ENCODE data around the gene TNIP1. TPM values are rescaled to one million over a fixed set of nuclear protein-coding genes. Genes with fewer than 3 reads are reported as not detected.

Gene TNIP1
- total RNA-seq, 2 donors from 2014 or later = 56.7 to 77.5 TPM

DNA sequence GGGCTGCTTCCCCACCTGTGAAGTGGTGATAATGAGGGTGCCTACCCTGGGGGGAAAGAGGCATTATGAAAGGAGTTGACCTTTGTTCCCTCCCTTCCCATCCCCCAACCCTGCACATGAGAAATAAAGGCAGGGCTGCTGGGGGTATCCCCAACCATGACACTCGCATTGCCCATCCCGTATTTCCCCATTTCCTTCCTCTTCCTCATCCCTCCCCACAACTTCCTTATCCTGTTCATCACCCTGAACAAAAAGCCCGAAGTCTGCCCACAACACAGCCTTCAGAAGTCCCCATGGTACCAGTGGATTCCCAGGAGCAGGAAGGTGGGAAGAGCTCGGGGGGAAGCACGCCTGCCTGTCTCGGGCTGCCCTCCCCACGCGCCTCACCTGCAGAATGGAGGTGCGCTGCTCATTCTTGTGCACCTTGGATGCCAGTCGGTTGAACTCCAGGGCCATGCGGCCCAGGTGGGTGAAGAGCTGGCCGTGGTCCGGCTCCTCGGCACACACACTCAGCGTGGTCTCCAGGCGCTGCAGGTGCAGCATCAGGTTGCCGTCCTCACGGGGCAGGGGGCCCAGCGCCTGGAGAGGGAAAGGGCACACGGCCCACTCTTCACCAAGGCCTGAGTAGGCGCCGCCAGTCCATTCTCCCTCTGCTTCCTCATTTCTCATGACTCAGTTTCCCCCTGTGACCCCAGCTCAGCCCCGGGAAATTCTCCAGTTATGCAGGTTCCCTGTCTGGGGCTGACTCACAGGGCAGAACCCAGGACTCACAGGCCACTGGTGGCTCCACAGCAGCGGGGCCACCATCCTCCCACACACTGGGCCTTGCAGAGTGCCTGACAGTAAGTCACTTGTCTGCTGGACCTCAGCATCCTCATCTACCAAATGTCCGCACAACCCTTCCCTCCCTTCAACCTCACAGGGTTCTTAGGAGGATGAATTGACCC lies 24.2 kb downstream of the TNIP1 start:
- no peak for DNase-seq (ENCODE audit: low spot score)
- intact Hi-C loops (cut with DNase I) = loop anchor here (5.0 to 10.0 kb wide), 2 partner anchors 51 to 178 kb away; no protein-coding TSS in a partner anchor

DNA sequence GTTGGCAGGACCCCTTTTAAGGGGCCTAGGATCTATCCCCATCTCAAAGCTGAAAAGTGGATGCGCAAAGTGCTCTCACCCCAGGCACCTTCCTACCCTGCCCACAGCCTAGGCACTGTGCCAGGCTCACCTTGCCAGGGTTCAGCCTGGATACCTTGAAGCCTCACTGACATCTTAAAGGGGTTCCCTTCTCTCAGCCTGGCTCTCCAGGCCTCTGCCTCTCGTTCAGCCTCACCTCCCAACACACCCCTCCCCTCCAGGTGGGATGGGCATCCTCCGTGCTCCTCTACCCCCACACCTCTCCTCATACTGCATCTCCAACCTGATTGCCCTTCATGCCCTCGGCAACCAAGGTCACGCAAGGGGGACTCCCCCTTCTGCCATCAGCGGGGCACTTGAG lies 25.5 kb downstream of the TNIP1 start:
- DNase-seq (ENCODE audit: low spot score) = no peak
- intact Hi-C loops (cut with DNase I) = loop anchor here (5.0 to 10.0 kb wide), 2 partner anchors 52 to 179 kb away; no protein-coding TSS in a partner anchor

DNA sequence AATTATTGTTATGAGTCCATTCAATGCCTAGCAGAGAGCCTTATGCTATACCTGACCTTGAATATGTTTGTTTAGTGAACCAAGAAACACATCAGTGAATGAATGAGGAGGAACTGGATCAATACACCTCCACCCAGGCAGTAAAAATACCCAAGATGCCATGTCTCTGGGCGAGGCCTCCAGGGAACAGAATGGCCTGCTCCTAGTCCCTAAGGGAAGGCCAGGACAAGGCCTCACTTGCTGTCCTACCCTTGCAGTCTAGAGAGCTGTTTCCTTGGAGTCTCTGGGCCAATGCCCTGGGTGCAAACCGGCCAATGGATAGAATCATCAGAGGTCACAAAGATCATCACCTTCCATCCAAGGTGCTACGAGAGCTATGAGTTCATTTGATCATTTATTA lies 26.1 kb downstream of the TNIP1 start:
- intact Hi-C loops (cut with DNase I) = loop anchor here (5.0 to 10.0 kb wide), 4 partner anchors 53 to 180 kb away; no protein-coding TSS in a partner anchor
- DNase-seq (ENCODE audit: low spot score) = no peak

DNA sequence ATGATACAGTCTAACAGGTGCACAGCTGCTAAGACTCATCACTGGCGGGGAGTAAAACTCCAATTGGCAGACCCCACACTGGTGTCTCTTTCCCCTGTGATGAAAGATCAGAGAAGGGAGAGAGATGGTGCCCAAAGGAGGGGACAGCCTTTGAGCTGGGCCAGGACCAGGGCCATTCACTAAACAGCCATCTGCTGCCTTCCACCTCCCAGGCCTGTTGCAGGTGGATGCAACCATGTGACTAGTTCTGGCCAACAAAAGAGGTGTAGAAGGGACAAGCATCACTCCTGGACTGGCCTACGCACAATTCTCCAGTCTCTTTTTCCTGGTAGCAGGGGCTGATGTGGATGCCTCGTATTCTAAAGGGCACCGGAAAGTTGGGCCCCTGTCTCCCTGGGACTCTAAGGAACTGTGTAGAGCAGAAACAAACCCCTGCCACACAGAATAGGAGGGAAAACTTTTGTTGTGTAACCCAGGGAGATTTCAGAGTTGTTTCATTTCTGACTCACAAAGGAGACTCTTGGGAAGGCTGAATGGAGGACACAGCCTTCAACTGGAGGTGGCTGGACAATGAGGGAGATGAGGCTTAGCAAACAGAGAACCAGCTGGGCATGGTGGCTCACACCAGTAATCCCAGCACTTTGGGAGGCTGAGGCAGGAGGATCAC lies 26.9 kb downstream of the TNIP1 start:
- intact Hi-C loops (cut with DNase I) = loop anchor here (5.0 to 10.0 kb wide), 3 partner anchors 63 to 181 kb away; no protein-coding TSS in a partner anchor
- no peak for DNase-seq (ENCODE audit: low spot score)

GRCh38 chr5:151052836-151053235 lies 28.0 kb downstream of the TNIP1 start:
- intact Hi-C loops (cut with DNase I) = loop anchor here (5.0 to 10.0 kb wide), 3 partner anchors 64 to 182 kb away; no protein-coding TSS in a partner anchor
- DNase-seq (ENCODE audit: low spot score) = no peak

GRCh38 chr5:151051931-151052608 lies 28.8 kb downstream of the TNIP1 start:
- intact Hi-C loops (cut with DNase I) = loop anchor here (2.0 to 10.0 kb wide), 4 partner anchors 63 to 183 kb away; no protein-coding TSS in a partner anchor
- no peak for DNase-seq (ENCODE audit: low spot score)

- intact Hi-C loops (cut with DNase I) = loop anchor here (2.0 to 10.0 kb wide), 4 partner anchors 64 to 184 kb away; no protein-coding TSS in a partner anchor
- peak; percentile 94 for DNase-seq (ENCODE audit: low spot score)
These were observed 29.5 kb downstream of the TNIP1 start for GRCh38 chr5:151051066-151051930.

GRCh38 chr5:151048526-151048925 lies 32.3 kb downstream of the TNIP1 start:
- DNase-seq (ENCODE audit: low spot score) = no peak
- intact Hi-C loops (cut with DNase I) = loop anchor here (5.0 kb wide), 1 partner anchor 46 kb away; no protein-coding TSS in a partner anchor

DNA sequence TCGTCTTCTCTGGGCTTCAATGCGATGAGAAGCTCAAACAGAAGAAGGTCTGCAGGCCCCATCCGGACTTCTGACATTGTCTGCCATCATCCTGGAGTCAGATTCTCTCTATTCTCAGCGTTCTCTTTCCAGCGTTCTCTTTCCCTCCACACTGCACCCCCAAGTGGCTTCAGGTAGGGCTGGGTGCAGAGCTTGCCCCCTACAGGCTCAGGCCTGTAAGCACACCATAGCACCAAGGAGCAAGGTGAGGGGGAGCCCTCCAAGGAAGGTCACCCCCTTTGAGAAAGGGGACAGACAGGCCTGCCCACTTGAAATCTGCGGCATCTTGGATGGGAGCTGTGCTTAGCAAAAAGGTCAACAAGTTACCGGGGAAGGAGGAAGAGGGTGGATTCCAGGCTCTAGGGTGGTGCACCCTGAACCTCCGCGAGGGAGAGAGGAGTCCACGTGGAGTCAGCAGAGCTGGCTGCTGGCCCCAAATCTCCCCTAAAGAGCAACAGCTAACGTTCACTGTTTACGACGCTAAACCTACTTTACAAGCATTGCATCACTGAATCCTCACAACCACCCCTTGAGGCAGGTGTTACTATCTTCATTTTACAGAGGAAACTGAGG lies 32.9 kb downstream of the TNIP1 start:
- intact Hi-C loops (cut with DNase I) = loop anchor here (5.0 kb wide), 1 partner anchor 46 kb away; no protein-coding TSS in a partner anchor
- DNase-seq (ENCODE audit: low spot score) = no peak

DNA sequence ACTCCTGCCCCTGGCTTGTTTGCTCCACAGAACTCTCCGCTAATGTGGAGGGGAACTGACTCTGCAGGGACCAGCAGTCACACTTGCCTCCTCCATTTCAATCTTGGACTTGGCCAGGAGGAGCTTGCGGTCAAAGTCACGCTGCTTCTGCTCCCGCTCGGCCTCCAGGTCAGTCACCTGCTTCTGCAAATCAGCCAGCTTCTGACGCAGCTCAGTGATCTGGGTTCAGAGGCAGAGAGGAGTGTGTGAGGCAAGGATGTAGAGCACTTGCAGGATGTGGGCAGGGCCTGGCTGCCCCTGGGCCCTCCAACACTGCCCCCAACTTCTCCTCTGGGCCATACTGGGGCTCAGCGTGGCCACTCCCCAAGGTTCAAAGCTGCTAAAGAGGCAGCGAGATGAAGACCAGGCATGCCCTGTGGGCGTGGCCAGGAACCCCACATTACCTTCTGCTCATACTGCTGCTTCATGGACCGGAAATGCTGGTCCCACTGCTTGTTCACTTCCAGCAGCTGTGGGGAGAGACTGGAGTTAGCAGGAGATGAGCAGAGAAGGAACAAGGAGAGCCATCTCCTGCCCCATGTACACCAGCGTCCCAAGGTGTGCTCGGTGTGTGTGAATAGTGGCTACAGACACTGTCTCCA lies 38.3 kb downstream of the TNIP1 start:
- intact Hi-C loops (cut with DNase I) = no loop called here
- no peak for DNase-seq (ENCODE audit: low spot score)

GRCh38 chr5:151041577-151042268 lies 39.1 kb downstream of the TNIP1 start:
- DNase-seq (ENCODE audit: low spot score) = no peak
- intact Hi-C loops (cut with DNase I) = no loop called here

DNA sequence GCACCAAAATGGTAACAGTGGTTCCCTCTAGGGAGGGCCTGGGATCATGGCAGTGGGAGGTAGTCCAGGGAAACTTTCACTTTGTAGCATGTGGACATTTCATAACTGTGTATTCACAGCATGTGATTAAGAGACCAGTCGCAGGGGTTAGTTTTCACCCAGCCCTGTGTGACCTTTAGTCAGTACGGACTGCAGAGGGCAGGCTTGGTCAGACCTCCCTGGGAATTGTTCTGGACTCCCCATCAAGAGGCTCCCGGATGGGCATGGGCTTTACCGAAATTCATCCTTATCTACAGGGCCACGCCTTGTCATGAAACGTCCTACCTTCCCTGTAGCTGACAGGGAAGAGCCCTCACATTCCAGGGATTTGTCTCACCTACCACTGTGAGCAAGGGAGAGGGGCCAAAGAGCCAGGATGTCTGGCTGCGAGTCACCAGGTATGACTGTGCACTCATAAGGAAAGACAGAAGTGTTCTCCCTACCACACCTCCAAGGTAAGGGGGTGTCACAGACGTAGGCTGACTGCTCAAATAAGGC lies 40.6 kb downstream of the TNIP1 start:
- DNase-seq (ENCODE audit: low spot score) = no peak
- intact Hi-C loops (cut with DNase I) = no loop called here

- DNase-seq (ENCODE audit: low spot score) = no peak
- intact Hi-C loops (cut with DNase I) = no loop called here
These were observed 41.2 kb downstream of the TNIP1 start for GRCh38 chr5:151039665-151040064.

- intact Hi-C loops (cut with DNase I) = no loop called here
- no peak for DNase-seq (ENCODE audit: low spot score)
These were observed 42.0 kb downstream of the TNIP1 start for GRCh38 chr5:151038801-151039238.

DNA sequence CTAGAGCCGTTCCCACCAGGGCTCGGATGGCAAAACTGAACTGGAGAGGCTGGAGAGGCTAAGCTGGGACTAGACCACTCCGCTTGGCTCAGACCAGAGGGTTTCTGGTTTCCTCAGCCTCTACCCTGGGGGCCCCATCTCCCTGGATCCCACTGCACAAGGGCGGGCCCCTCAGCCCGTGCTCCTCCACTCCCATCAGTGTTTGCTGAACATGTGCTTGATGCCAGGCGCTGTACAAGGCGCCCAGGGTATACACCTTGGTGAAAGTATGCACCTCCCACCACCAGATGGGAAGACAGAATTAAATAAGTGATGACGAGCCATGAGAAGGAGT lies 42.5 kb downstream of the TNIP1 start:
- intact Hi-C loops (cut with DNase I) = no loop called here
- no peak for DNase-seq (ENCODE audit: low spot score)

DNA sequence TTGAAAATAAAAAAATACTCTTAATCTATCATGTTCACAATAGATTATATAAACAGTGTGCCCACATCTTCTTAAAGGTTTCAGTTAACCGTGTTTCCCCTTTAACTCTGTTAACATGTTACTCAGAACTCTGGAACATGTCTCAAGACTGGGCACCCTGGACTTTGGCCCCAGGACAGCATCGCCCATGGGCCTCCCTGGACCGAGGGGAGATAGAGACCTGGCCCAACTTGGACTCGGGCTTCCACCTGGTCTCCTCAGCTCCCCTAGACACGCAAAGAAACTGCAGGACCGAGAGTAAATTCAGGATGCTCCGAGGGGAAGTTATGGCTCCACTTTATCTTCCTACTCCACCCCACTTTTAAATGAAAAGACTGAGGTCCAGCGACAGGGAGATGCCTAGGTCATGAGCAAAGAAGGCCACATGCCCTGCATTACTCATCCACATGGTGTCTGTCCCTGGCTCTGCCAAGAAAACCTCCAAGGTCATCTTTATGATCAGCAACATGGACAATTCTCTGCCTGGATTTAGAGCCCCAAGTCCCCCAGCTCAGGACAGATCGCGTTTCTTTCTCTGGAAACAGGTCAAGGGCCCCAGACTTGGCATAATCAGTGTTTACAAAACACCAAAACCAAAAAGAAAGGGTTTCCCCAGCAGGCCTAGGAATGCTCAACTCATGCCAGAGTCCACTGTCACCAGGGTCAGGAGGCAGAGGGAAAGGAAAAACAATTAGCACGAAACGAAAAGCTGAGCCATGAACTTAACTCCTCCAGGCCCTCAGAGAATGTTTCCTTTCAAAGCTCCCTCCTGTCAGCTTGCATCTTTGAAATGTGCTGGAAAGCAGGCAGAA lies 43.0 kb downstream of the TNIP1 start:
- intact Hi-C loops (cut with DNase I) = no loop called here
- DNase-seq (ENCODE audit: low spot score) = no peak
